HepG2 (cell line): Measurements from ENCODE around the gene SLC35B2. TPM values are rescaled to one million over a fixed set of nuclear protein-coding genes. Genes with fewer than 3 reads are reported as not detected.

Experiments used
- ATAC-seq: fragments of 200-7000 bp; cut with Tn5 transposase; 3 replicates; pipeline ENCODE4 v1.9.1; 2020; ENCODE audit warnings: mild to moderate bottlenecking, moderate library complexity
- BruUV-seq: library from RNA; stranded (reverse); fragments of 400-500 nt; replicated peaks from 2 replicates; lab custom pipeline; 2021; lab: Mats Ljungman, UMichigan
- CTCF ChIA-PET: fragments of 300-600 bp; formaldehyde crosslinking; extraction: SDS; loops from one replicate; lab custom pipeline; 2021; ENCODE audit warnings: low total read pairs, inconsistent platforms, low intra/inter-chr PET ratio; lab: Yijun Ruan, JAX
- POLR2A ChIA-PET: fragments of 350-600 bp; sonication (Branson Sonifier 250); formaldehyde crosslinking; loops from one replicate; lab custom pipeline; 2020; ENCODE audit warnings: antibody characterized with exemption, inconsistent platforms; lab: Yijun Ruan, JAX
- DNase-seq: peaks from one replicate; pipeline ENCODE4 v3.0.0-alpha.2; 2015; ENCODE audit warnings: low spot score
- FAIRE-seq: peaks from 3 replicates; lab custom pipeline; 2011; peaks lifted over from hg19 to GRCh38; lab: Jason Lieb, UNC
- H2AFZ ChIP-seq: one replicate; pipeline ENCODE4 v1.6.1; 2011; ENCODE audit warnings: low read length, inconsistent platforms
- H3K27ac ChIP-seq: fragments of 300-600 bp; 3 replicates; pipeline ENCODE4 v1.8.0; 2011; ENCODE audit warnings: mixed run types, mild to moderate bottlenecking, mixed read lengths, low read length, inconsistent platforms; ENCODE audit not compliant: insufficient read depth; ENCODE audit errors: extremely low read length
- H3K27me3 ChIP-seq, 2 experiments: fragments of 200-600 bp in 1 of 2; 2 replicates in 1 of 2; 3 replicates in 1 of 2; pipeline versions ENCODE4 v1.6.0 to v1.8.0; 2011; ENCODE audit warnings: low read length in 2 of 2, mild to moderate bottlenecking in 2 of 2, moderate library complexity in 2 of 2, inconsistent platforms in 1 of 2; ENCODE audit not compliant: insufficient read depth in 2 of 2, control insufficient read depth in 1 of 2
- H3K36me3 ChIP-seq, 2 experiments: fragments of 200-600 bp in 1 of 2; replicated peaks in 1 of 2; 2 replicates in 1 of 2; 3 replicates in 1 of 2; pipeline versions ENCODE4 v1.5.1 to v1.8.0; 2011; ENCODE audit warnings: low read length in 2 of 2, inconsistent platforms in 1 of 2; ENCODE audit not compliant: insufficient read depth in 2 of 2, control insufficient read depth in 1 of 2
- H3K4me1 ChIP-seq: 2 replicates; pipeline ENCODE4 v1.5.1; 2012; ENCODE audit warnings: low read length, inconsistent platforms; ENCODE audit not compliant: insufficient read depth
- H3K4me2 ChIP-seq: 2 replicates; pipeline ENCODE4 v1.6.0; 2011; ENCODE audit warnings: low read depth, low read length, inconsistent platforms
- H3K4me3 ChIP-seq, 3 experiments: fragments of 200-600 bp in 1 of 3; sonication (generic), shearing (Covaris generic) in 1 of 3; replicated peaks in 1 of 3; 2 replicates each; pipeline ENCODE4 v1.5.1; 2011 to 2016; ENCODE audit warnings: low read length in 3 of 3, inconsistent platforms in 2 of 3, low read depth in 2 of 3, mild to moderate bottlenecking in 2 of 3, control low read depth in 1 of 3, mixed read lengths in 1 of 3; ENCODE audit not compliant: insufficient read depth in 1 of 3
- H3K79me2 ChIP-seq: one replicate; pipeline ENCODE4 v1.6.1; 2011; ENCODE audit warnings: low read length, inconsistent platforms; ENCODE audit not compliant: insufficient read depth
- H3K9ac ChIP-seq: 2 replicates; pipeline ENCODE4 v1.6.0; 2011; ENCODE audit warnings: mild to moderate bottlenecking, low read depth, low read length, inconsistent platforms; ENCODE audit not compliant: insufficient read depth
- H3K9me3 ChIP-seq: 2 replicates; pipeline ENCODE4 v1.5.1; 2012; ENCODE audit warnings: mild to moderate bottlenecking, low read length
- H4K20me1 ChIP-seq: 2 replicates; pipeline ENCODE4 v1.6.0; 2011; ENCODE audit warnings: inconsistent platforms, mild to moderate bottlenecking, low read length, moderate library complexity; ENCODE audit not compliant: insufficient read depth
- ATF7-NPFF ChIP-seq: sonication (generic); formaldehyde crosslinking; IDR thresholded peaks from 2 replicates; pipeline ENCODE4 v1.8.1; 2023; ENCODE audit warnings: mild to moderate bottlenecking, low read depth, missing genetic modification reagents, moderate library complexity
- FOXK1 ChIP-seq: sonication (generic); formaldehyde crosslinking; IDR thresholded peaks from 2 replicates; pipeline ENCODE4 v1.4.0; 2020; ENCODE audit warnings: low read depth, missing genetic modification reagents, borderline replicate concordance
- HMGA1 ChIP-seq: sonication (generic); formaldehyde crosslinking; conservative IDR thresholded peaks from 2 replicates; pipeline ENCODE4 v1.4.0; 2020; ENCODE audit warnings: missing genetic modification reagents
- RFX5 ChIP-seq: IDR thresholded peaks from 2 replicates; pipeline ENCODE4 v1.6.1; 2011; ENCODE audit warnings: low read depth, low read length, improper control_type of control experiment
- YEATS2 ChIP-seq: sonication (generic); formaldehyde crosslinking; IDR thresholded peaks from 2 replicates; pipeline ENCODE4 v1.4.0; 2020; ENCODE audit warnings: missing genetic modification reagents, borderline replicate concordance
- YY1 ChIP-seq: IDR thresholded peaks from 2 replicates; pipeline ENCODE4 v1.6.1; 2011; ENCODE audit warnings: low read length, low read depth, moderate library complexity, mild to moderate bottlenecking; ENCODE audit not compliant: insufficient read depth, insufficient replicate concordance
- ZBTB7A ChIP-seq: sonication (generic); formaldehyde crosslinking; IDR thresholded peaks from 2 replicates; pipeline ENCODE4 v1.8.0; 2022; ENCODE audit warnings: mild to moderate bottlenecking, missing genetic modification reagents
- ZNF235 ChIP-seq: sonication (generic); formaldehyde crosslinking; IDR thresholded peaks from 2 replicates; pipeline ENCODE4 v1.8.1; 2023; ENCODE audit warnings: mild to moderate bottlenecking, missing genetic modification reagents, borderline replicate concordance
- ZNF446 ChIP-seq: sonication (generic); formaldehyde crosslinking; IDR thresholded peaks from 2 replicates; pipeline ENCODE4 v1.5.0; 2020; ENCODE audit warnings: mild to moderate bottlenecking, missing genetic modification reagents
- ZNF510 ChIP-seq: sonication (generic); formaldehyde crosslinking; IDR thresholded peaks from 2 replicates; pipeline ENCODE4 v1.4.0; 2020; ENCODE audit warnings: low read depth, mild to moderate bottlenecking, missing genetic modification reagents
- ZNF530 ChIP-seq: sonication (generic); formaldehyde crosslinking; IDR thresholded peaks from 2 replicates; pipeline ENCODE4 v1.5.0; 2020; ENCODE audit warnings: low read depth, mild to moderate bottlenecking, missing genetic modification reagents
- ZNF609 ChIP-seq: sonication (generic); formaldehyde crosslinking; IDR thresholded peaks from 2 replicates; pipeline ENCODE4 v1.4.0; 2020; ENCODE audit warnings: mild to moderate bottlenecking, missing genetic modification reagents, borderline replicate concordance
- ZNF670 ChIP-seq: sonication (generic); formaldehyde crosslinking; IDR thresholded peaks from 2 replicates; pipeline ENCODE4 v1.8.0; 2022; ENCODE audit warnings: mild to moderate bottlenecking, missing genetic modification reagents, borderline replicate concordance
- ZNF672 ChIP-seq: sonication (generic); formaldehyde crosslinking; IDR thresholded peaks from 2 replicates; pipeline ENCODE4 v1.8.1; 2022; ENCODE audit warnings: missing genetic modification reagents
- ZNF83 ChIP-seq: sonication (generic); formaldehyde crosslinking; IDR thresholded peaks from 2 replicates; pipeline ENCODE4 v1.4.0; 2020; ENCODE audit warnings: missing genetic modification reagents, mild to moderate bottlenecking, borderline replicate concordance
- ZSCAN22 ChIP-seq: sonication (generic); formaldehyde crosslinking; IDR thresholded peaks from 2 replicates; pipeline ENCODE4 v1.4.0; 2020; ENCODE audit warnings: mild to moderate bottlenecking, missing genetic modification reagents
- WGBS: methylation state at CpG from one replicate; pipeline ENCODE4 v1.1.6; 2017; ENCODE audit warnings: low lambda C conversion rate; 5-methylcytosine and 5-hydroxymethylcytosine counted together
- in situ Hi-C: cut with HindIII; loops from 2 replicates; pipeline ENCODE4 v1.10.0; 2017; ENCODE audit warnings: low pct_unique_long_range_greater_than_20kb; ENCODE audit not compliant: extremely low pct_ligation_motif_present
- intact Hi-C: fragments of 100-400 bp; cut with micrococcal nuclease; formaldehyde crosslinking; loops from one replicate; pipeline ENCODE4 v1.10.0; 2022; ENCODE audit not compliant: unreplicated experiment
- polyA plus RNA-seq, 8 experiments: library from polyadenylated mRNA; depleted of rRNA in 3 of 8; stranded (reverse) in 7 of 8; unstranded in 1 of 8; fragments of >200 nt; fragmentation: Illumina TruSeq in 4 of 8; extraction: Trizol in 4 of 8; gene quantifications; 2 replicates each; pipeline versions ENCODE4 v1.2.1 to v1.2.3, GENCODE V29; 2011 to 2016; ENCODE audit warnings: low read depth in 4 of 8, missing spikeins in 1 of 8, mixed read lengths in 1 of 8; ENCODE audit not compliant: insufficient read depth in 1 of 8
- total RNA-seq, 5 experiments: library from RNA; depleted of rRNA; stranded (reverse); fragments of >200 nt; fragmentation: Illumina TruSeq; extraction: Trizol; gene quantifications; 2 replicates each; pipeline ENCODE4 v1.2.3, GENCODE V29; 2016; ENCODE audit warnings: low read depth in 1 of 5

Gene SLC35B2
- total and polyA plus RNA-seq, 2 of the 13 experiments (the other 11 are each of a cell fraction or from before 2014, with no cell fraction given) = 61.1 to 148 TPM

DNA sequence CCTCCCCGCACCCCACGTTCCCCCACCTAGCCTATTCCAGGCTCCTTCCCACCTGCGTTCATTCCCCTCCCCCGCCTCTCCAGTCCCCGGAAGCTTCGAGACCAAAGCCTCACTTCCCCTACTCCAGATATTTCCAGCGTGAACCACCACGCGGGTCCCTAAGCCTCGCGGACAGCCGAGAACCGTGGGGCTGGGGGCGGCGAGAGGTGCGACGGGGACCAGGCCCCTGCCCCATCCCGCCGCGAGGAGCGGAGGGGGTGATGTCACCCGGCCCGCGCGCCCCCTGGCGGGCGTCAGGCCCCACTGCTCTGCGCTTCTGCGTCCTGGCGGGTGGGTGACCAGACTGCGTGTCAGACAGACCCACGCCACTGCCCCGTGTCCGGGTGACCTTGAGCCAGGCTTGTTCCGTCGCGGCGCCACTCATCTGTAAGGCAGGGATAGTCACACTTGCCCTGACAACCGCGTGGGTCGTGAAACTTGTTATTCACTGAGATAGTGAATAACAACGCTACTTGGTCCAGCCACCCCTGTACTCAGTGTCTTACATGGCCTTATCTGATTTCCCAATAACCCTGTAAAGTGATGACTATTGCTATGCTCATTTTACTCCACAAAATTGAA, 19.4 kb downstream of the SLC35B2 start (continued):
- TF ChIP-seq ZBTB7A (CRISPR knock-in tag) (peak; percentile 98), ZNF670 (no peak), YEATS2 (no peak), ZNF83 (0 out of 2 replicates have a peak, but pooled peaks have one; percentile 69), ZNF446 (CRISPR knock-in tag) (no peak), ZSCAN22 (CRISPR knock-in tag) (no peak), ZNF235 (CRISPR knock-in tag) (no peak), RFX5 (no peak), ZNF510 (CRISPR knock-in tag) (no peak), YY1 (peak; percentile 69), HMGA1 (CRISPR knock-in tag) (no peak)

DNA sequence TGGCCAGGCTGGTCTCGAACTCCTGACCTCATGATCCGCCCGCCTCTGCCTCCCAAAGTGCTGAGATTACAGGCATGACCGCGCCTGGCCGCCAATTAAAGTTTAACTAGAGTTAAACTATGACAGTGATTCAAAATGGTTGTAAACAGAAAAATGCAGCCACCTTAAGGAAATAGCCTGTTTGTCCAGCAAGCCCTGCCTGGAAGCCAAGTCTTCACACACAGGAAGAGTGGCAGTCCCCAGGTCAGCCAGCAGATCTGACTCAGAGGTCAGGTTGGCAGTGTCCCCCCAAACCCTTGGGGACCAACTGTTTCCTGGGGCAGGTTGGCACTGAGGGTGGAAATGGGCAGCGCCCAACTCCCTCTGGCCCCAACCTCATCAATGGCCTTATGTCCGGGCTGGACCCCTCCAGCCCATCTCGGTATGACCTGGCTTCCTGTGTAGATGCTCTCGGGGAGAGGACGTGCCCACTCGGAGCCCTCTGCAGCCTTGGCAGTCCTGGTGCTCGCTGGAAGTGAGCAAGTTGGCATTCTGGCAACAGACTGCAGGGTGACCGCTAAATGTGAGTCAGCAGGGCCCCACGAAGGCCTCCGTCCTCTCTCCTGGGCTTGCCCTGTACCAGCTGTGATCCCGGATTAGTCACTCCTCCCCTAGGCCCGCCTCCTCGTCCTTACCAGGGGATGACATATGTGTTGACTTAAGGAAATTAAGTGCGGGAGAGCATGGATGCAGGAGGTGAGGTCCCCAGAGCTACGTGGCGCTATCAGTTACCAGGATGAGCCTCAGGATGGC, 20.1 kb downstream of the SLC35B2 start:
- in situ Hi-C loops = loop anchor here (5.0 kb wide), 1 partner anchor 135 kb away; no protein-coding TSS in a partner anchor
- TF ChIP-seq ATF7-NPFF (CRISPR knock-in tag) = no peak
- TF ChIP-seq ZNF672 = no peak
- no peak for TF ChIP-seq FOXK1 (CRISPR knock-in tag)
- TF ChIP-seq ZNF609 (CRISPR knock-in tag) = no peak; the same call in 1 of the 2 replicates
- no peak for TF ChIP-seq ZNF530

More for the DNA sequence above, 20.1 kb downstream of the SLC35B2 start:
- DNase-seq (peak; percentile 98), ATAC-seq (peak; percentile 89), FAIRE-seq (peak; percentile 90)
- H3K27me3 ChIP-seq = no peaks in the 10 kb centered on the region
- no peaks in the 10 kb centered on the region for H3K9me3 ChIP-seq
- intact Hi-C loops = loop anchor here (5.0 kb wide), 1 partner anchor 125 kb away; no protein-coding TSS in a partner anchor
- peak overlapping the region; percentile 90 for H3K4me2 ChIP-seq
- H4K20me1 ChIP-seq = no peaks in the 10 kb centered on the region
- 24% methylated on average over 17 of the region's 22 CpGs for WGBS
- H3K9ac ChIP-seq = peak overlapping the region; percentile 63
- H3K4me3 ChIP-seq = peak overlapping the region; percentile 53 to 78 (median 60); a peak in 5 of 6 replicates
- H3K27ac ChIP-seq = peak overlapping the region; percentile 57
- ChIA-PET POLR2A (interaction anchor here (0.7 to 3.7 kb wide), 18 partner anchors 9 to 522 kb away, joined by 3 to 62 read pairs (median 4); partner anchors contain the start of genes HSP90AB1, MYMX and SLC29A1), CTCF (interaction anchor here (1.3 to 5.3 kb wide), 3 partner anchors 64 to 141 kb away, joined by 3 to 36 read pairs (median 12); no protein-coding TSS in a partner anchor)
- H3K79me2 ChIP-seq = no peaks in the 10 kb centered on the region
- H2AFZ ChIP-seq = no peak overlapping the region
- TSS peak; percentile 96 for BruUV-seq
- peaks cover under 1 to 8% of the 10 kb centered on the region in 2 experiments for H3K36me3 ChIP-seq
- H3K4me1 ChIP-seq = peaks cover 62% of the 10 kb centered on the region
